Karpas-422 (cell line): Measurements from ENCODE around the gene STX1B. TPM values are rescaled to one million over a fixed set of nuclear protein-coding genes. Genes with fewer than 3 reads are reported as not detected.

ENCODE experiments used
- DNase-seq: peaks from one replicate; pipeline ENCODE4 v3.0.0-alpha.2; 2015
- H2AFZ ChIP-seq: fragments of 200-600 bp; sonication (generic); 2 replicates; pipeline ENCODE4 v1.6.1; 2014; ENCODE audit warnings: antibody characterized with exemption, low read length, mixed read lengths
- H3K27ac ChIP-seq: fragments of 200-600 bp; sonication (generic); 2 replicates; pipeline ENCODE4 v1.5.1; 2014; ENCODE audit warnings: mild to moderate bottlenecking, low read length, moderate library complexity
- H3K27me3 ChIP-seq: fragments of 200-600 bp; sonication (generic); 2 replicates; pipeline ENCODE4 v1.6.1; 2014; ENCODE audit warnings: low read length, mixed read lengths
- H3K36me3 ChIP-seq: fragments of 200-600 bp; sonication (generic); 2 replicates; pipeline ENCODE4 v1.6.1; 2014; ENCODE audit warnings: low read length, mixed read lengths; ENCODE audit not compliant: insufficient read depth
- H3K4me1 ChIP-seq: fragments of 200-600 bp; sonication (generic); 2 replicates; pipeline ENCODE4 v1.6.1; 2014; ENCODE audit warnings: mild to moderate bottlenecking, low read length, mixed read lengths
- H3K4me2 ChIP-seq: fragments of 200-600 bp; sonication (generic); 2 replicates; pipeline ENCODE4 v1.6.1; 2014; ENCODE audit warnings: low read length, low read depth, mild to moderate bottlenecking; ENCODE audit not compliant: poor library complexity, severe bottlenecking
- H3K4me3 ChIP-seq: fragments of 200-600 bp; sonication (generic); 2 replicates; pipeline ENCODE4 v1.5.1; 2014; ENCODE audit warnings: mild to moderate bottlenecking, antibody characterized with exemption, low read length, mixed read lengths
- H3K79me2 ChIP-seq: fragments of 200-600 bp; sonication (generic); 2 replicates; pipeline ENCODE4 v1.6.1; 2014; ENCODE audit warnings: mild to moderate bottlenecking, low read length, mixed read lengths
- H3K9ac ChIP-seq: fragments of 200-600 bp; sonication (generic); 2 replicates; pipeline ENCODE4 v1.6.0; 2014; ENCODE audit warnings: low read length
- H3K9me2 ChIP-seq: fragments of 200-600 bp; sonication (generic), shearing (Covaris generic); replicated peaks from 2 replicates; pipeline ENCODE4 v1.6.0; 2014; ENCODE audit warnings: mild to moderate bottlenecking, low read length, moderate library complexity; ENCODE audit not compliant: insufficient read depth
- H3K9me3 ChIP-seq: fragments of 300-700, 200-600 bp; sonication (generic); 2 replicates; pipeline ENCODE4 v1.6.1; 2014; ENCODE audit warnings: low read length, mixed read lengths
- H4K20me1 ChIP-seq: fragments of 200-600 bp; sonication (generic); 2 replicates; pipeline ENCODE4 v1.6.1; 2014; ENCODE audit warnings: mild to moderate bottlenecking, antibody characterized with exemption, low read length, low read depth; ENCODE audit not compliant: insufficient read depth
- total RNA-seq: library from RNA; depleted of rRNA; stranded (reverse); fragments of >200 nt; shearing (Covaris generic); gene quantifications from 2 replicates; pipeline ENCODE4 v1.2.3, GENCODE V29; 2014; ENCODE audit warnings: low replicate concordance; rRNA removed

Gene STX1B
- 0.07 and 0.11 TPM in 2 replicates for total RNA-seq

GRCh38 chr16:31010585-31011325, at the start of gene STX1B:
Gene STX1B (minus strand): TSS chr16:31010638. CDS start chr16:31010396, 242 bp downstream.
- Histone ChIP-seq H3K9me3 (no peaks in the 10 kb centered on the region), H3K4me3 (no peak within 1 kb of the TSS), H2AFZ (no peak within 1 kb of the TSS), H3K4me1 (no peaks in the 10 kb centered on the region), H3K9me2 (no peaks in the 10 kb centered on the region), H4K20me1 (no peaks in the 10 kb centered on the region), H3K9ac (no peak within 1 kb of the TSS), H3K27ac (no peak within 1 kb of the TSS), H3K4me2 (no peak within 1 kb of the TSS), H3K36me3 (no peaks in the 10 kb centered on the region), H3K79me2 (no peaks in the 10 kb centered on the region), H3K27me3 (no peaks in the 10 kb centered on the region)
- DNase-seq, result no peak

GRCh38 chr16:31055613-31056012, 45.2 kb upstream of the STX1B start:
- no peaks in the 10 kb centered on the region for H3K27me3 ChIP-seq
- H3K4me3 ChIP-seq, result no peak overlapping the region
- H2AFZ ChIP-seq, result no peak overlapping the region
- H3K4me1 ChIP-seq, result no peaks in the 10 kb centered on the region
- no peak overlapping the region for H3K9ac ChIP-seq
- H3K36me3 ChIP-seq, result 0 out of 2 replicates have a peak, but pooled peaks cover under 1% of the 10 kb centered on the region
- H3K9me3 ChIP-seq, result no peaks in the 10 kb centered on the region
- no peak overlapping the region for H3K27ac ChIP-seq
- H3K9me2 ChIP-seq, result no peaks in the 10 kb centered on the region
- no peak overlapping the region for H3K4me2 ChIP-seq
- no peaks in the 10 kb centered on the region for H4K20me1 ChIP-seq
- no peak for DNase-seq
- no peaks in the 10 kb centered on the region for H3K79me2 ChIP-seq

- Histone ChIP-seq H3K27me3 (no peaks in the 10 kb centered on the region), H3K79me2 (no peaks in the 10 kb centered on the region), H3K36me3 (no peaks in the 10 kb centered on the region), H3K9ac (no peak overlapping the region), H3K4me2 (no peak overlapping the region), H3K4me1 (no peaks in the 10 kb centered on the region), H3K4me3 (no peak overlapping the region), H2AFZ (no peak overlapping the region), H3K27ac (no peak overlapping the region), H3K9me3 (no peaks in the 10 kb centered on the region), H4K20me1 (no peaks in the 10 kb centered on the region), H3K9me2 (no peaks in the 10 kb centered on the region)
- no peak for DNase-seq
Observed at GRCh38 chr16:31052114-31052513, 41.7 kb upstream of the STX1B start.

- Histone ChIP-seq H3K4me1 (no peaks in the 10 kb centered on the region), H3K9me2 (no peaks in the 10 kb centered on the region), H3K9me3 (no peaks in the 10 kb centered on the region), H3K9ac (no peak overlapping the region), H3K27ac (no peak overlapping the region), H4K20me1 (no peaks in the 10 kb centered on the region), H3K27me3 (no peaks in the 10 kb centered on the region), H3K4me2 (no peak overlapping the region), H3K36me3 (no peaks in the 10 kb centered on the region), H3K4me3 (no peak overlapping the region), H2AFZ (no peak overlapping the region), H3K79me2 (no peaks in the 10 kb centered on the region)
- DNase-seq, result no peak
Observed at GRCh38 chr16:31050280-31051030, 40.0 kb upstream of the STX1B start.

- Histone ChIP-seq H3K79me2 (no peaks in the 10 kb centered on the region), H3K4me1 (no peaks in the 10 kb centered on the region), H3K27me3 (no peaks in the 10 kb centered on the region), H3K9me2 (no peaks in the 10 kb centered on the region), H4K20me1 (no peaks in the 10 kb centered on the region), H3K9me3 (no peaks in the 10 kb centered on the region), H2AFZ (no peak overlapping the region), H3K27ac (no peak overlapping the region), H3K36me3 (no peaks in the 10 kb centered on the region), H3K4me2 (no peak overlapping the region), H3K4me3 (no peak overlapping the region), H3K9ac (no peak overlapping the region)
- DNase-seq, result no peak
Observed at GRCh38 chr16:31043898-31044481, 33.6 kb upstream of the STX1B start.

GRCh38 chr16:31043352-31043751, 32.9 kb upstream of the STX1B start:
- Histone ChIP-seq H3K4me3 (no peak overlapping the region), H3K9ac (no peak overlapping the region), H3K4me1 (no peaks in the 10 kb centered on the region), H3K4me2 (no peak overlapping the region), H2AFZ (no peak overlapping the region), H3K79me2 (no peaks in the 10 kb centered on the region), H3K27ac (no peak overlapping the region), H3K27me3 (no peaks in the 10 kb centered on the region), H3K9me2 (no peaks in the 10 kb centered on the region), H3K36me3 (no peaks in the 10 kb centered on the region), H3K9me3 (no peaks in the 10 kb centered on the region), H4K20me1 (no peaks in the 10 kb centered on the region)
- no peak for DNase-seq

- no peak for DNase-seq
- H3K27me3 ChIP-seq, result no peaks in the 10 kb centered on the region
- H3K9me2 ChIP-seq, result no peaks in the 10 kb centered on the region
- no peak overlapping the region for H2AFZ ChIP-seq
- H4K20me1 ChIP-seq, result no peaks in the 10 kb centered on the region
- no peak overlapping the region for H3K4me3 ChIP-seq
- no peaks in the 10 kb centered on the region for H3K9me3 ChIP-seq
- no peak overlapping the region for H3K9ac ChIP-seq
- no peak overlapping the region for H3K27ac ChIP-seq
- no peaks in the 10 kb centered on the region for H3K79me2 ChIP-seq
- no peaks in the 10 kb centered on the region for H3K36me3 ChIP-seq
- no peaks in the 10 kb centered on the region for H3K4me1 ChIP-seq
- no peak overlapping the region for H3K4me2 ChIP-seq
Observed at GRCh38 chr16:31042866-31043265, 32.4 kb upstream of the STX1B start.

GRCh38 chr16:31038993-31039392, 28.6 kb upstream of the STX1B start:
- Histone ChIP-seq H3K4me2 (no peak overlapping the region), H3K27me3 (no peaks in the 10 kb centered on the region), H2AFZ (no peak overlapping the region), H3K79me2 (peaks cover 4% of the 10 kb centered on the region; the same call in 1 of the 2 replicates), H3K36me3 (no peaks in the 10 kb centered on the region), H3K4me1 (peaks cover 5% of the 10 kb centered on the region), H3K9me3 (no peaks in the 10 kb centered on the region), H3K27ac (no peak overlapping the region), H3K9me2 (no peaks in the 10 kb centered on the region), H3K4me3 (no peak overlapping the region), H3K9ac (no peak overlapping the region), H4K20me1 (no peaks in the 10 kb centered on the region)
- DNase-seq, result no peak
